Transverse colon (tissue), 4 donors: ENCODE data around the gene PRPF19. TPM values are rescaled to one million over a fixed set of nuclear protein-coding genes. Genes with fewer than 3 reads are reported as not detected.

Experiments
- DNase-seq: peaks from one replicate; pipeline ENCODE4 v3.0.0-alpha.2; 2019
- H3K27ac ChIP-seq, 4 donors: fragments of 200-600 bp; sonication (generic); 2 replicates each; pipeline ENCODE4 v1.5.1; 2016 to 2018; ENCODE audit warnings: inconsistent platforms in 4 of 4
- H3K27me3 ChIP-seq: fragments of 200-600 bp; sonication (generic); 2 replicates; pipeline ENCODE4 v1.5.1; 2017; ENCODE audit warnings: inconsistent platforms
- H3K36me3 ChIP-seq, 4 donors: fragments of 200-600 bp; sonication (generic); 2 replicates each; pipeline ENCODE4 v1.5.1; 2017 to 2019; ENCODE audit warnings: inconsistent platforms in 4 of 4
- H3K4me1 ChIP-seq, 4 donors: fragments of 200-600 bp; sonication (generic); 2 replicates each; pipeline ENCODE4 v1.5.1; 2017 to 2020; ENCODE audit warnings: inconsistent platforms in 4 of 4
- H3K4me3 ChIP-seq, 4 donors: fragments of 200-600 bp; sonication (generic); 1 replicate in 1 of 4; 2 replicates in 3 of 4; pipeline versions ENCODE4 v1.5.1 to v1.6.1; 2017 to 2019; ENCODE audit warnings: inconsistent platforms in 4 of 4
- H3K9me3 ChIP-seq, 2 donors: fragments of 200-600 bp; sonication (generic); 2 replicates each; pipeline ENCODE4 v1.5.1; 2017 to 2019; ENCODE audit warnings: inconsistent platforms in 2 of 2
- EP300 ChIP-seq: sonication (generic); formaldehyde crosslinking; IDR thresholded peaks from one replicate; pipeline ENCODE4 v1.6.1; 2017; ENCODE audit warnings: antibody characterized with exemption, low read depth
- POLR2A ChIP-seq: fragments of 450-650 bp; IDR thresholded peaks from one replicate; pipeline ENCODE4 v1.6.1; 2016; ENCODE audit warnings: antibody characterized with exemption, mild to moderate bottlenecking, moderate library complexity
- POLR2AphosphoS5 ChIP-seq, 3 donors: sonication (generic); formaldehyde crosslinking; IDR thresholded peaks; one replicate each; pipeline ENCODE4 v1.6.1; 2016; ENCODE audit warnings: antibody characterized with exemption in 3 of 3
- WGBS, 2 donors: methylation state at CpG; one replicate each; pipeline ENCODE4 v1.1.5; 2018; ENCODE audit warnings: low coverage in 1 of 2; 5-methylcytosine and 5-hydroxymethylcytosine counted together
- in situ Hi-C, 4 donors: fragments of 200-750 bp; cut with MboI; loops; one replicate each; pipeline versions ENCODE4 v1.15.0 to v1.15.1; 2017; ENCODE audit warnings: low sequenced_read_pairs in 3 of 4, low pct_ligation_motif_present in 1 of 4, low pct_unique_long_range_greater_than_20kb in 1 of 4
- intact Hi-C: fragments of 100-400 bp; cut with DNase I; formaldehyde crosslinking; loops from one replicate; pipeline ENCODE4 v1.15.1; 2023; ENCODE audit warnings: low total_unique reads
- total RNA-seq, 4 donors: library from RNA; depleted of rRNA; stranded (reverse); fragments of >200 nt; gene quantifications; one replicate each; pipeline ENCODE4 v1.1.0, GENCODE V29; 2016
- TF ChIP-seq, protein P1 (sequence below), 5 experiments: fragments of 200-600 bp in 3 of 5; fragments of 450-650 bp in 2 of 5; sonication (generic) in 3 of 5; IDR thresholded peaks; 1 replicate in 2 of 5; 2 replicates in 3 of 5; pipeline ENCODE4 v1.5.1; 2016 to 2017; ENCODE audit warnings: antibody characterized with exemption in 5 of 5, inconsistent platforms in 3 of 5, mild to moderate bottlenecking in 2 of 5, moderate library complexity in 1 of 5

Gene PRPF19
- total RNA-seq, 4 donors from 2014 or later: 15.5 to 70.3 (median 42.8) TPM

DNA sequence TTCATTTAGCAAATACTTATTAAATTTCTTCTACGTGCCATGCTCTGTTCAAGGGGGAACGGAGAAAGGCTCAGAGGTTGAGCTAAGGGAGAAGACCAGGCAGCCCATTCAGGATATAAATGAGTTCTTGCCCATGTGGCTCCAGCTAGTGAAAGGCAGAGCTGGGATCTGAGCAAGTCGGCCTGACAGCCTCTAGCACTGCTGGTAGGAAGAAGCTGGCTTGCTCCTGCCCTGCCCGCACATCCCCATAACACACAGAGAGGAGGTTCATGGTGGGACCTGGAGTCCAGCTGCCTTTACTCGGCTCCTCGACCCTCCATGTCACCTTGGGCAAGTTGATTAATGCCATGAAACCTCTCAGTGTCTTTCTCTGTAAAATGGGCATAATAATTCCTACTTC, 43.6 kb upstream of the PRPF19 start:
- Histone ChIP-seq H3K4me1 (peaks cover 0 to 35% (median 9%) of the 10 kb centered on the region in 4 donors), H3K36me3 (no peaks in the 10 kb centered on the region), H3K27ac (peak overlapping the region; percentile 4 to 85 (median 82)), H3K4me3 (peak overlapping the region in 3 of 4 donors; percentile 35 to 56 (median 44)), H3K27me3 (no peaks in the 10 kb centered on the region), H3K9me3 (no peaks in the 10 kb centered on the region)
- in situ Hi-C loops (no loop called here), intact Hi-C loops (no loop called here)
- TF ChIP-seq POLR2AphosphoS5 (IDR thresholded peaks at IDR 0.05) (no peak), EP300 (no peak), POLR2A (no peak)
- TF ChIP-seq, protein P1, sequence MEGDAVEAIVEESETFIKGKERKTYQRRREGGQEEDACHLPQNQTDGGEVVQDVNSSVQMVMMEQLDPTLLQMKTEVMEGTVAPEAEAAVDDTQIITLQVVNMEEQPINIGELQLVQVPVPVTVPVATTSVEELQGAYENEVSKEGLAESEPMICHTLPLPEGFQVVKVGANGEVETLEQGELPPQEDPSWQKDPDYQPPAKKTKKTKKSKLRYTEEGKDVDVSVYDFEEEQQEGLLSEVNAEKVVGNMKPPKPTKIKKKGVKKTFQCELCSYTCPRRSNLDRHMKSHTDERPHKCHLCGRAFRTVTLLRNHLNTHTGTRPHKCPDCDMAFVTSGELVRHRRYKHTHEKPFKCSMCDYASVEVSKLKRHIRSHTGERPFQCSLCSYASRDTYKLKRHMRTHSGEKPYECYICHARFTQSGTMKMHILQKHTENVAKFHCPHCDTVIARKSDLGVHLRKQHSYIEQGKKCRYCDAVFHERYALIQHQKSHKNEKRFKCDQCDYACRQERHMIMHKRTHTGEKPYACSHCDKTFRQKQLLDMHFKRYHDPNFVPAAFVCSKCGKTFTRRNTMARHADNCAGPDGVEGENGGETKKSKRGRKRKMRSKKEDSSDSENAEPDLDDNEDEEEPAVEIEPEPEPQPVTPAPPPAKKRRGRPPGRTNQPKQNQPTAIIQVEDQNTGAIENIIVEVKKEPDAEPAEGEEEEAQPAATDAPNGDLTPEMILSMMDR (IDR thresholded peaks at IDR 0.05): no peak
- 72 to 80% methylated on average over 5 to 6 of the region's 6 CpGs for WGBS, 2 donors
- no peak for DNase-seq

- H3K4me1 ChIP-seq: peaks cover 0 to 38% (median 11%) of the 10 kb centered on the region in 4 donors
- no peak for DNase-seq
- no peaks in the 10 kb centered on the region for H3K27me3 ChIP-seq
- 85 to 100% methylated on average over 1 to 5 of the region's 5 CpGs for WGBS, 2 donors
- TF ChIP-seq EP300 (no peak), POLR2AphosphoS5 (IDR thresholded peaks at IDR 0.05) (no peak), POLR2A (no peak)
- TF ChIP-seq, protein P1 (IDR thresholded peaks at IDR 0.05): no peak
- H3K9me3 ChIP-seq: no peaks in the 10 kb centered on the region
- no peaks in the 10 kb centered on the region for H3K36me3 ChIP-seq
- peak overlapping the region in 1 of 4 donors; percentile 39 for H3K27ac ChIP-seq
- in situ Hi-C loops (no loop called here), intact Hi-C loops (no loop called here)
- H3K4me3 ChIP-seq: no peak overlapping the region
These were observed 41.9 kb upstream of the PRPF19 start for GRCh38 chr11:60948250-60948649.

GRCh38 chr11:60947700-60948099, 41.3 kb upstream of the PRPF19 start:
- Histone ChIP-seq H3K27ac (peak overlapping the region in 2 of 4 donors; percentile 4 to 11), H3K36me3 (no peaks in the 10 kb centered on the region), H3K9me3 (no peaks in the 10 kb centered on the region), H3K27me3 (no peaks in the 10 kb centered on the region), H3K4me1 (peaks cover 0 to 36% (median 12%) of the 10 kb centered on the region in 4 donors), H3K4me3 (no peak overlapping the region)
- TF ChIP-seq POLR2AphosphoS5 (IDR thresholded peaks at IDR 0.05): no peak
- TF ChIP-seq, protein P1 (IDR thresholded peaks at IDR 0.05): no peak
- TF ChIP-seq POLR2A: no peak
- no peak for TF ChIP-seq EP300
- WGBS, 2 donors: 52 to 93% methylated on average over 1 to 2 of the region's 2 CpGs
- intact Hi-C loops: no loop called here
- no peak for DNase-seq
- in situ Hi-C loops: no loop called here

DNA sequence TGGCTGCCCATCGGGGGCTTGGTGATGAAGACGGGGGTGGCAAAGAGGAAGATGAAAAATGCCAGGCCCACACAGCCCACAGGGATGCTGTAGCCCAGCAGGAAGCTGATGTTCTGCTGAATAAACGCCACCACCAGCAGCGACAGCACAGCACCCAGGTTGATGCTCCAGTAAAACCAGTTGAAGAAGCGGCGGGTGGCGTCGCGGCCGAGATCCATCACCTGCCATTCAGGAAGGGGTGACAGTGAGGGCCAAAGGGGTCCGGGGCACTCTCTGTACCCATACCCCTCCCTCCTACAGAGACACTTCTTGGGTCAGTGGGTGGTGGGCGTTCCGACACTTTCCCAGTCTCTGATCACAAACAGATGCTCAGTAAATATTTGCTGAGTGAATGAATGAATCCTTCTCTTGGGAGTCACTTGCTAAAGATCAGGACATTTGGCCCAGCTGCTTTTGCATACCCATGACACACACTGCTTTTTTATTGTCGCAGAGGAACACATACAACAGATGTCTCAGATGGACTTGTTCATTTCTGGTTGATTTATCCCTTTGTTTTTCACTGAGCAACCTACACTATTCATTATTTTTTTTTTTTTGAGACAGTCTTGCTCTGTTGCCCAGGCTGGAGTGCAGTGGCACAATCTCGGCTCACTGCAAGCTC, 40.3 kb upstream of the PRPF19 start:
- in situ Hi-C loops (no loop called here), intact Hi-C loops (no loop called here)
- no peak for DNase-seq
- no peaks in the 10 kb centered on the region for H3K36me3 ChIP-seq
- H3K9me3 ChIP-seq: no peaks in the 10 kb centered on the region
- TF ChIP-seq POLR2AphosphoS5 (IDR thresholded peaks at IDR 0.05): no peak
- TF ChIP-seq, protein P1 (IDR thresholded peaks at IDR 0.05): no peak
- TF ChIP-seq POLR2A: no peak
- TF ChIP-seq EP300: no peak
- H3K4me3 ChIP-seq: no peak overlapping the region
- no peaks in the 10 kb centered on the region for H3K27me3 ChIP-seq
- WGBS, 2 donors: 83 to 91% methylated on average over 1 to 15 of the region's 15 CpGs
- H3K27ac ChIP-seq: no peak overlapping the region
- peaks cover 0 to 29% (median 12%) of the 10 kb centered on the region in 4 donors for H3K4me1 ChIP-seq
